ENCODE data around the gene SLC35A5. TPM values are rescaled to one million over a fixed set of nuclear protein-coding genes. Genes with fewer than 3 reads are reported as not detected.

Gene SLC35A5
- total RNA-seq, 1 experiment from 2014 or later: 37.8 TPM

- Histone ChIP-seq H3K27ac (ENCODE audit: low read length) (no peak overlapping the region), H3K36me3 (ENCODE audit: control insufficient read depth, insufficient read depth, low read length) (no peaks in the 10 kb centered on the region), H3K9me3 (ENCODE audit: control insufficient read depth, insufficient read depth, low read depth, low read length) (no peaks in the 10 kb centered on the region), H3K4me1 (ENCODE audit: control insufficient read depth, insufficient read depth, low read length) (no peaks in the 10 kb centered on the region), H3K27me3 (ENCODE audit: control insufficient read depth, insufficient read depth, low read length) (peaks cover 3% of the 10 kb centered on the region), H3K4me3 (ENCODE audit: low read depth in 2 of 2, low read length in 2 of 2) (no peak overlapping the region)
- DNase-seq (ENCODE audit: low read depth, low spot score) (no peak), ATAC-seq (no peak)
- TF ChIP-seq, protein P1, sequence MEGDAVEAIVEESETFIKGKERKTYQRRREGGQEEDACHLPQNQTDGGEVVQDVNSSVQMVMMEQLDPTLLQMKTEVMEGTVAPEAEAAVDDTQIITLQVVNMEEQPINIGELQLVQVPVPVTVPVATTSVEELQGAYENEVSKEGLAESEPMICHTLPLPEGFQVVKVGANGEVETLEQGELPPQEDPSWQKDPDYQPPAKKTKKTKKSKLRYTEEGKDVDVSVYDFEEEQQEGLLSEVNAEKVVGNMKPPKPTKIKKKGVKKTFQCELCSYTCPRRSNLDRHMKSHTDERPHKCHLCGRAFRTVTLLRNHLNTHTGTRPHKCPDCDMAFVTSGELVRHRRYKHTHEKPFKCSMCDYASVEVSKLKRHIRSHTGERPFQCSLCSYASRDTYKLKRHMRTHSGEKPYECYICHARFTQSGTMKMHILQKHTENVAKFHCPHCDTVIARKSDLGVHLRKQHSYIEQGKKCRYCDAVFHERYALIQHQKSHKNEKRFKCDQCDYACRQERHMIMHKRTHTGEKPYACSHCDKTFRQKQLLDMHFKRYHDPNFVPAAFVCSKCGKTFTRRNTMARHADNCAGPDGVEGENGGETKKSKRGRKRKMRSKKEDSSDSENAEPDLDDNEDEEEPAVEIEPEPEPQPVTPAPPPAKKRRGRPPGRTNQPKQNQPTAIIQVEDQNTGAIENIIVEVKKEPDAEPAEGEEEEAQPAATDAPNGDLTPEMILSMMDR (IDR thresholded peaks at IDR 0.05): no peak
- TF ChIP-seq, protein P2, sequence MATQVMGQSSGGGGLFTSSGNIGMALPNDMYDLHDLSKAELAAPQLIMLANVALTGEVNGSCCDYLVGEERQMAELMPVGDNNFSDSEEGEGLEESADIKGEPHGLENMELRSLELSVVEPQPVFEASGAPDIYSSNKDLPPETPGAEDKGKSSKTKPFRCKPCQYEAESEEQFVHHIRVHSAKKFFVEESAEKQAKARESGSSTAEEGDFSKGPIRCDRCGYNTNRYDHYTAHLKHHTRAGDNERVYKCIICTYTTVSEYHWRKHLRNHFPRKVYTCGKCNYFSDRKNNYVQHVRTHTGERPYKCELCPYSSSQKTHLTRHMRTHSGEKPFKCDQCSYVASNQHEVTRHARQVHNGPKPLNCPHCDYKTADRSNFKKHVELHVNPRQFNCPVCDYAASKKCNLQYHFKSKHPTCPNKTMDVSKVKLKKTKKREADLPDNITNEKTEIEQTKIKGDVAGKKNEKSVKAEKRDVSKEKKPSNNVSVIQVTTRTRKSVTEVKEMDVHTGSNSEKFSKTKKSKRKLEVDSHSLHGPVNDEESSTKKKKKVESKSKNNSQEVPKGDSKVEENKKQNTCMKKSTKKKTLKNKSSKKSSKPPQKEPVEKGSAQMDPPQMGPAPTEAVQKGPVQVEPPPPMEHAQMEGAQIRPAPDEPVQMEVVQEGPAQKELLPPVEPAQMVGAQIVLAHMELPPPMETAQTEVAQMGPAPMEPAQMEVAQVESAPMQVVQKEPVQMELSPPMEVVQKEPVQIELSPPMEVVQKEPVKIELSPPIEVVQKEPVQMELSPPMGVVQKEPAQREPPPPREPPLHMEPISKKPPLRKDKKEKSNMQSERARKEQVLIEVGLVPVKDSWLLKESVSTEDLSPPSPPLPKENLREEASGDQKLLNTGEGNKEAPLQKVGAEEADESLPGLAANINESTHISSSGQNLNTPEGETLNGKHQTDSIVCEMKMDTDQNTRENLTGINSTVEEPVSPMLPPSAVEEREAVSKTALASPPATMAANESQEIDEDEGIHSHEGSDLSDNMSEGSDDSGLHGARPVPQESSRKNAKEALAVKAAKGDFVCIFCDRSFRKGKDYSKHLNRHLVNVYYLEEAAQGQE (IDR thresholded peaks at IDR 0.05; ENCODE audit: insufficient read depth in 1 of 2, low read depth in 2 of 2, low read length in 1 of 2): no peak
- TF ChIP-seq TCF7L2 (IDR thresholded peaks at IDR 0.05; ENCODE audit: low read depth, low read length) (no peak), SIN3A (IDR thresholded peaks at IDR 0.05; ENCODE audit: borderline replicate concordance, insufficient read depth, low read depth, low read length) (no peak), POLR2AphosphoS5 (IDR thresholded peaks at IDR 0.05; ENCODE audit: low read depth, low read length) (no peak)
- no TSS peak for BruUV-seq (replicated peaks)
- intact Hi-C loops (cut with micrococcal nuclease; ENCODE audit: unreplicated experiment): no loop called here
- POLR2A ChIA-PET: no interaction called here
- in situ Hi-C loops (cut with HindIII; ENCODE audit: low pct_unique_long_range_greater_than_20kb, low sequenced_read_pairs): loop anchor here (25.0 kb wide), 1 partner anchor 359 kb away; the partner anchor contains the start of genes CD200R1 and GTPBP8
- CTCF ChIA-PET: no interaction called here
These were observed 66.1 kb downstream of the SLC35A5 start for GRCh38 chr3:112627919-112628466.

GRCh38 chr3:112629425-112629824, 67.6 kb downstream of the SLC35A5 start:
- no peaks in the 10 kb centered on the region for H3K4me1 ChIP-seq (ENCODE audit: control insufficient read depth, insufficient read depth, low read length)
- ChIA-PET CTCF (no interaction called here), POLR2A (interaction anchor here (0.5 kb wide), 1 partner anchor 62 kb away, joined by 5 read pairs; no protein-coding TSS in a partner anchor)
- no peaks in the 10 kb centered on the region for H3K9me3 ChIP-seq (ENCODE audit: control insufficient read depth, insufficient read depth, low read depth, low read length)
- H3K27ac ChIP-seq (ENCODE audit: low read length): no peak overlapping the region
- BruUV-seq (replicated peaks): no TSS peak
- DNase-seq (ENCODE audit: low read depth, low spot score): no peak
- intact Hi-C loops (cut with micrococcal nuclease; ENCODE audit: unreplicated experiment): no loop called here
- peaks cover 5% of the 10 kb centered on the region for H3K27me3 ChIP-seq (ENCODE audit: control insufficient read depth, insufficient read depth, low read length)
- TF ChIP-seq TCF7L2 (IDR thresholded peaks at IDR 0.05; ENCODE audit: low read depth, low read length) (no peak), SIN3A (IDR thresholded peaks at IDR 0.05; ENCODE audit: borderline replicate concordance, insufficient read depth, low read depth, low read length) (no peak), POLR2AphosphoS5 (IDR thresholded peaks at IDR 0.05; ENCODE audit: low read depth, low read length) (no peak)
- TF ChIP-seq, protein P1 (IDR thresholded peaks at IDR 0.05): no peak
- TF ChIP-seq, protein P2 (IDR thresholded peaks at IDR 0.05; ENCODE audit: insufficient read depth in 1 of 2, low read depth in 2 of 2, low read length in 1 of 2): no peak
- H3K4me3 ChIP-seq (ENCODE audit: low read depth in 2 of 2, low read length in 2 of 2): no peak overlapping the region
- in situ Hi-C loops (cut with HindIII; ENCODE audit: low pct_unique_long_range_greater_than_20kb, low sequenced_read_pairs): loop anchor here (25.0 kb wide), 1 partner anchor 358 kb away; the partner anchor contains the start of genes CD200R1 and GTPBP8
- no peaks in the 10 kb centered on the region for H3K36me3 ChIP-seq (ENCODE audit: control insufficient read depth, insufficient read depth, low read length)
- peak; percentile 86 for ATAC-seq
